GM12878 (cell line): ENCODE results near the gene B3GNT3. TPM values are rescaled to one million over a fixed set of nuclear protein-coding genes. Genes with fewer than 3 reads are reported as not detected.
A peak's percentile ranks its signal among the peaks of the same experiment; 100 is the strongest.

Experiments
- E4F1 ChIP-seq: fragments of 450-650 bp; IDR thresholded peaks from 2 replicates; pipeline ENCODE4 v1.6.1; 2018; ENCODE audit warnings: borderline replicate concordance, mild to moderate bottlenecking; ENCODE audit not compliant: partially characterized antibody
- IRF4 ChIP-seq: IDR thresholded peaks from 2 replicates; pipeline ENCODE4 v1.6.1; 2011; ENCODE audit warnings: low read depth, low read length
- KAT2A ChIP-seq: conservative IDR thresholded peaks from 2 replicates; pipeline ENCODE4 v1.6.1; 2011; ENCODE audit warnings: low read depth, low read length; ENCODE audit not compliant: control insufficient read depth
- MEF2B ChIP-seq: fragments of 450-650 bp; IDR thresholded peaks from 2 replicates; pipeline ENCODE4 v1.6.1; 2018; ENCODE audit warnings: mild to moderate bottlenecking, moderate library complexity; ENCODE audit not compliant: partially characterized antibody, poor library complexity, severe bottlenecking
- MXI1 ChIP-seq: fragments of 150-350 bp; IDR thresholded peaks from 2 replicates; pipeline ENCODE4 v1.6.1; 2011; ENCODE audit warnings: low read depth, mild to moderate bottlenecking, inconsistent platforms, low read length, improper control_type of control experiment
- NFIC ChIP-seq: IDR thresholded peaks from 2 replicates; pipeline ENCODE4 v1.6.1; 2012; ENCODE audit warnings: low read depth, mild to moderate bottlenecking, inconsistent platforms, low read length, moderate library complexity
- NR2C1 ChIP-seq: fragments of 450-650 bp; IDR thresholded peaks from 2 replicates; pipeline ENCODE4 v1.6.1; 2017; ENCODE audit warnings: antibody characterized with exemption, mild to moderate bottlenecking, moderate library complexity
- PAX5 ChIP-seq: IDR thresholded peaks from 2 replicates; pipeline ENCODE4 v1.6.1; 2011; ENCODE audit warnings: low read depth, low read length, borderline replicate concordance
- ZNF622 ChIP-seq: fragments of 450-650 bp; IDR thresholded peaks from 2 replicates; pipeline ENCODE4 v1.6.1; 2017; ENCODE audit warnings: mild to moderate bottlenecking, inconsistent platforms
- polyA plus RNA-seq, 11 experiments: library from polyadenylated mRNA; depleted of rRNA in 4 of 11; unstranded in 6 of 11; stranded (reverse) in 5 of 11; fragments of >200 nt; fragmentation: Nextera tagmentation in 4 of 11; fragmentation: Illumina TruSeq in 1 of 11; extraction: Ambion mirVana in 4 of 11; extraction: Trizol in 1 of 11; gene quantifications; 1 replicate in 1 of 11; 2 replicates in 10 of 11; pipeline versions ENCODE4 v1.2.1 to v1.2.3, GENCODE V29; 2011 to 2016; ENCODE audit warnings: inconsistent platforms in 2 of 11, missing spikeins in 2 of 11, low read depth in 1 of 11
- total RNA-seq, 4 experiments: library from RNA; depleted of rRNA in 3 of 4; stranded (reverse); fragments of >200 nt in 3 of 4; fragmentation: Illumina TruSeq in 1 of 4; extraction: Trizol in 1 of 4; gene quantifications; 2 replicates each; pipeline versions ENCODE4 v1.2.1 to v1.2.3, GENCODE V29; 2013 to 2021
- TF ChIP-seq, protein P1 (sequence below): IDR thresholded peaks from 2 replicates; pipeline ENCODE4 v1.6.1; 2012; ENCODE audit warnings: low read depth, low read length, improper control_type of control experiment
- TF ChIP-seq, protein P2 (sequence below): IDR thresholded peaks from 2 replicates; pipeline ENCODE4 v1.6.1; 2011; ENCODE audit warnings: low read depth, low read length, improper control_type of control experiment, borderline replicate concordance
- TF ChIP-seq, protein P3 (sequence below): fragments of 450-650 bp; formaldehyde crosslinking; IDR thresholded peaks from 2 replicates; pipeline ENCODE4 v1.4.0; 2020; ENCODE audit warnings: mild to moderate bottlenecking, moderate library complexity

B3GNT3 gene
- total and polyA plus RNA-seq, 10 of the 15 experiments (the other 5 are each of a cell fraction or from before 2014, with no cell fraction given) = not detected

DNA sequence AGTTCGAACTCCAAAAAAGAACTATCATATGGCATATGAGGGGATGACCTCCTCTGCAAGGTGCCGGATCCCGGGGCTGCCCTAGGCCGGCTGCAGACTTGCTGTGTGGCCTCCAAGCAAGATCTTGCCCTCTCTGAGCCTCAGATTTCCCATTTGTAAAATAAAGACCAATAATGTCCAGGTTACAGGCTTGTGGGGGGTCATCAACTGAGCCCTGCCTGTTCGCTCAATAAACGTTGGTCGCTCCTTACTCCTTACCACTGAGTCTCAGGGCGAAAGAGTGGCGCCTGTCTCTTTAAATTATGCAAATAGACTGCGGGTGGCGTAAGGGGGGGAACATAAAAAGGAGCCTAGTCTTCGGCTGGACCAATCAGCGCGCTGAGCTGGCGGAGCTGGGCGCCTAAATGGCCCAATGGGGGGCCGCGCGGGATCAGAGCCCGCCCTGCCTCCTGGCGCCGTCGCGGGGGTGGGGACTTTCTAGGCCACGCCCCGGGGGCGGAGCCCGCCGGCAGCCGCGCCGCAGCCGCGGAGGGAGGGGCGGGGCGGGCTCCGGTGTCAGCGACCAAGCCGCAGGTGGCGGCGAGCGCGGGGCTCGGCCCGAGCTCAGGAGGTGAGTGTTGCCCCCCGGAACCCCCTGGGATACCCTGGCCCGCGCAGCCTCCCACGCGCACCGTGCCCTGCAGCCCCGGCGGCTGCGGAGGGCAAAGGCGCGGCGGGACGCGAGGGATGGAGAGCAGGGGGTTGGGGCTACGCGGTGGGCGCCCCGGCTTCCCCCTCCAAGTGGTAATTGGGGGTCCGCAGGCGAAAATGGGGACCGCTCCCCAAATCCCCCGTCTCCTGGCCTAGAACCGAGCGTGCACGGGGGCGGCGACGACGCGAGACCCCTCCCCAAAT, 47.5 kb upstream of the B3GNT3 start (continued):
- TF ChIP-seq E4F1 (no peak), ZNF622 (no peak), IRF4 (no peak), KAT2A (no peak), MXI1 (no peak), PAX5 (no peak), NFIC (no peak), MEF2B (no peak), NR2C1 (no peak)
- TF ChIP-seq, protein P1, sequence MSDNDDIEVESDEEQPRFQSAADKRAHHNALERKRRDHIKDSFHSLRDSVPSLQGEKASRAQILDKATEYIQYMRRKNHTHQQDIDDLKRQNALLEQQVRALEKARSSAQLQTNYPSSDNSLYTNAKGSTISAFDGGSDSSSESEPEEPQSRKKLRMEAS = peak; percentile 11; the same call in 1 of the 2 replicates
- TF ChIP-seq, protein P2, sequence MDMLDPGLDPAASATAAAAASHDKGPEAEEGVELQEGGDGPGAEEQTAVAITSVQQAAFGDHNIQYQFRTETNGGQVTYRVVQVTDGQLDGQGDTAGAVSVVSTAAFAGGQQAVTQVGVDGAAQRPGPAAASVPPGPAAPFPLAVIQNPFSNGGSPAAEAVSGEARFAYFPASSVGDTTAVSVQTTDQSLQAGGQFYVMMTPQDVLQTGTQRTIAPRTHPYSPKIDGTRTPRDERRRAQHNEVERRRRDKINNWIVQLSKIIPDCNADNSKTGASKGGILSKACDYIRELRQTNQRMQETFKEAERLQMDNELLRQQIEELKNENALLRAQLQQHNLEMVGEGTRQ = no peak
- TF ChIP-seq, protein P3, sequence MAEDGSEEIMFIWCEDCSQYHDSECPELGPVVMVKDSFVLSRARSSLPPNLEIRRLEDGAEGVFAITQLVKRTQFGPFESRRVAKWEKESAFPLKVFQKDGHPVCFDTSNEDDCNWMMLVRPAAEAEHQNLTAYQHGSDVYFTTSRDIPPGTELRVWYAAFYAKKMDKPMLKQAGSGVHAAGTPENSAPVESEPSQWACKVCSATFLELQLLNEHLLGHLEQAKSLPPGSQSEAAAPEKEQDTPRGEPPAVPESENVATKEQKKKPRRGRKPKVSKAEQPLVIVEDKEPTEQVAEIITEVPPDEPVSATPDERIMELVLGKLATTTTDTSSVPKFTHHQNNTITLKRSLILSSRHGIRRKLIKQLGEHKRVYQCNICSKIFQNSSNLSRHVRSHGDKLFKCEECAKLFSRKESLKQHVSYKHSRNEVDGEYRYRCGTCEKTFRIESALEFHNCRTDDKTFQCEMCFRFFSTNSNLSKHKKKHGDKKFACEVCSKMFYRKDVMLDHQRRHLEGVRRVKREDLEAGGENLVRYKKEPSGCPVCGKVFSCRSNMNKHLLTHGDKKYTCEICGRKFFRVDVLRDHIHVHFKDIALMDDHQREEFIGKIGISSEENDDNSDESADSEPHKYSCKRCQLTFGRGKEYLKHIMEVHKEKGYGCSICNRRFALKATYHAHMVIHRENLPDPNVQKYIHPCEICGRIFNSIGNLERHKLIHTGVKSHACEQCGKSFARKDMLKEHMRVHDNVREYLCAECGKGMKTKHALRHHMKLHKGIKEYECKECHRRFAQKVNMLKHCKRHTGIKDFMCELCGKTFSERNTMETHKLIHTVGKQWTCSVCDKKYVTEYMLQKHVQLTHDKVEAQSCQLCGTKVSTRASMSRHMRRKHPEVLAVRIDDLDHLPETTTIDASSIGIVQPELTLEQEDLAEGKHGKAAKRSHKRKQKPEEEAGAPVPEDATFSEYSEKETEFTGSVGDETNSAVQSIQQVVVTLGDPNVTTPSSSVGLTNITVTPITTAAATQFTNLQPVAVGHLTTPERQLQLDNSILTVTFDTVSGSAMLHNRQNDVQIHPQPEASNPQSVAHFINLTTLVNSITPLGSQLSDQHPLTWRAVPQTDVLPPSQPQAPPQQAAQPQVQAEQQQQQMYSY (CRISPR knock-in tag) = no peak
- TF ChIP-seq, all 136 proteins: peak for 25
